Brain microvascular endothelial cell (primary cell): ENCODE results near the gene WDR93.

Experiments
- DNase-seq: peaks from one replicate; pipeline ENCODE4 v3.0.0-alpha.2; 2020
- H3K27ac ChIP-seq: fragments of 250-450 bp; sonication (Bioruptor Pico); 2 replicates; pipeline ENCODE4 v1.5.1; 2020; ENCODE audit warnings: mild to moderate bottlenecking, moderate library complexity
- H3K27me3 ChIP-seq: fragments of 250-450 bp; sonication (Bioruptor Pico); replicated peaks from 2 replicates; pipeline ENCODE4 v1.5.1; 2020; ENCODE audit warnings: mild to moderate bottlenecking
- H3K36me3 ChIP-seq: fragments of 250-450 bp; sonication (Bioruptor Pico); replicated peaks from 2 replicates; pipeline ENCODE4 v1.5.1; 2020; ENCODE audit warnings: mild to moderate bottlenecking
- H3K4me3 ChIP-seq: 2 replicates; pipeline ENCODE4 v1.5.1; 2011; ENCODE audit warnings: low read depth, mild to moderate bottlenecking, control low read depth, low read length, moderate library complexity
- in situ Hi-C: cut with HindIII; loops from 2 replicates; pipeline ENCODE4 v1.10.0; 2017; ENCODE audit warnings: low sequenced_read_pairs, low pct_ligation_motif_present
- TF ChIP-seq, protein P1 (sequence below): IDR thresholded peaks from 2 replicates; pipeline ENCODE4 v1.5.1; 2011; ENCODE audit warnings: low read depth, mild to moderate bottlenecking, moderate library complexity, low read length, control low read depth, inconsistent platforms; ENCODE audit errors: missing control alignments

The WDR93 gene

DNA sequence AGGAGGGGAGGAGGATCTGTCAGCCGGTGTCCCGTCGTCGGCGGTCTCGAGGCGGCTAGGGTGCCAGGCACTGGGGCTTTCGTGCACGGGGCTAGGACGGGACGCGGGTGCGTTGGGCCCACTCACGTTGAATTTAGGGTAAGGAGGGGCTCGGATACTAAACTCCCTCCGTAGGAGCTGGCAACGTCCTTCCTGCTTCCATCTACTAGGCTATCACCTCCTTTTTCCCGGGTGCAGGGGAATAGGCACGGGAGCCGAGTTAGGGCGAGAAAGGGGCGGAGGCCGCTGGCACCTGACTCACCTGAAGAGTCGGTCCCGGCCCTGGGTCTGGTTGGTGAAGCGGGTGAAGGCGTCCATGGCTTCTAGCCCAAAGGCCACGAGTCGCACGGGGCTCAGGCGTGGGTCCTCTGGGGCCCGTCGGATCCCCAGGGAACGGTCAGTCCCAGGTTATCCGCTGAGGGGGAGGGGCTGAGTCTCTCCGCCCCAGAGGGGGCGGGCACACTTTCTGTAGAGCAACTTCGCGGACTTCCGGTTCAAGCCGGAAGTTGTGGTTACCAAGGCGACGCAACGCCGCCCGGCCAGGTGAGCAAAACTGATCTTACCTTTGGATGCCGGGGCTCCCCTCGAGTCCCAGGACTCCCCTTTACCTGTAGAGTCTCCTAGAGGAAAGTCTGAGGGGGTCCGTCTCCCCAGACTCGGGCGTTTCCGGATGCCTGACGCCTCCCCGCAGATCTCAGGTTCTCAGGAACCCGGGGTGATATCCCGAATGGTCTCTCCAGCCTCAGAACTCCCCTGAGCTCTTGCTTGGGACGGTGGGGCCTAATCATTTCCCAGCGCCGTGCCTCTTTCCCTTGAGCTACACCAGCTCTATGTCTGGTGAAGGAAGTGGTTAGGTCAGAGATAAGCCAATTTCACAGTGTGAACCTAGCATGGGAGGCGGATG lies at the start of gene WDR93, which contains the start of gene PEX11A:
Gene WDR93, plus strand, starts transcription at position 536 of the 943 bp plus-strand sequence. CDS start 10,936 bp downstream, outside the sequence.
Gene PEX11A, minus strand, starts transcription at position 479 of the 943 bp plus-strand sequence. Its CDS starts 122 bp downstream, at position 357.
- DNase-seq = peak; percentile 49
- Histone ChIP-seq H3K4me3 (peak within 1 kb of the TSS; percentile 87), H3K27ac (no peak within 1 kb of the TSS), H3K27me3 (no peaks in the 10 kb centered on the region), H3K36me3 (no peaks in the 10 kb centered on the region)
- in situ Hi-C loops = no loop called here
- TF ChIP-seq, protein P1, sequence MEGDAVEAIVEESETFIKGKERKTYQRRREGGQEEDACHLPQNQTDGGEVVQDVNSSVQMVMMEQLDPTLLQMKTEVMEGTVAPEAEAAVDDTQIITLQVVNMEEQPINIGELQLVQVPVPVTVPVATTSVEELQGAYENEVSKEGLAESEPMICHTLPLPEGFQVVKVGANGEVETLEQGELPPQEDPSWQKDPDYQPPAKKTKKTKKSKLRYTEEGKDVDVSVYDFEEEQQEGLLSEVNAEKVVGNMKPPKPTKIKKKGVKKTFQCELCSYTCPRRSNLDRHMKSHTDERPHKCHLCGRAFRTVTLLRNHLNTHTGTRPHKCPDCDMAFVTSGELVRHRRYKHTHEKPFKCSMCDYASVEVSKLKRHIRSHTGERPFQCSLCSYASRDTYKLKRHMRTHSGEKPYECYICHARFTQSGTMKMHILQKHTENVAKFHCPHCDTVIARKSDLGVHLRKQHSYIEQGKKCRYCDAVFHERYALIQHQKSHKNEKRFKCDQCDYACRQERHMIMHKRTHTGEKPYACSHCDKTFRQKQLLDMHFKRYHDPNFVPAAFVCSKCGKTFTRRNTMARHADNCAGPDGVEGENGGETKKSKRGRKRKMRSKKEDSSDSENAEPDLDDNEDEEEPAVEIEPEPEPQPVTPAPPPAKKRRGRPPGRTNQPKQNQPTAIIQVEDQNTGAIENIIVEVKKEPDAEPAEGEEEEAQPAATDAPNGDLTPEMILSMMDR = no peak

DNA sequence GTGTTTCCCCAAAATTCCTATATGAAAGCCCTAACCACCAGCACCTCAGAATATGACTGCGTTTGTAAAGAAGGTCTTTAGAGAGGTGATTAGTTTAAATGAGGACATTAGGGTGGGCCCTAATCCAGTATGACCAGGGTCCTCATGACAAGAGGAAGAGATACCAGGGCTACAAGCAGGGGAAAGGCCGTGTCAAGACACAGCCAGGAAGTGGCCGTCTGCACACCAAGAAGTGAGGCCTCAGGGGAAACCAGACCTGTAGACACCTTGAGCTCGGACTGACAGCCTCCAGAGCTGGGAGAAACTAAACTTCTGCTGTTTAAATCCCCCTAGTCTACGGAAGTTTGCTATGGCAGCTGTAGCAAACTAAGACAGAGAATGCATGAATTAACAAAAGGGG lies 49.6 kb upstream of the WDR93 start:
- in situ Hi-C loops = no loop called here
- no peak overlapping the region for H3K27ac ChIP-seq
- TF ChIP-seq, protein P1 = no peak
- DNase-seq = no peak
- H3K27me3 ChIP-seq = no peaks in the 10 kb centered on the region
- peaks cover 13% of the 10 kb centered on the region for H3K36me3 ChIP-seq
- H3K4me3 ChIP-seq = no peak overlapping the region

DNA sequence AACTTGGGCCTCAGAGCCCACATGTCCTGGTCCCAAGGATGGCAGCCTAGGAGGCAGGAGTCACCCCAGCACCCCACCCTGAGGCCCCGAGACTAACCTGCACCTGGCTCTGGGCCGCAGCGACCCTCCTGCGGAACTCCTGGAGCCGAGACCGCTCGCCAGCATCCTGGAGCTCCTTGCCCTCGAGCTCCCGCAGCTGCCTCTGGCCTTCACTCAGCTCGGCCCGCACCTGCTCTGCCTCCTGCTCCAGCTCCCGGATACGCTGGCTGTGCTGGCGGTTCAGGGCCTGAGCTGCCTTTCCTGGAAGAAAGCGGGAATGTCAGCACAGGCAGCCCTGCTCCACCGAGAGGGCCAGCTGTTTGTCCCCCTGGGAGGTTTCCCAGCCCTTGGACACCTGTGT lies 48.5 kb upstream of the WDR93 start:
- DNase-seq = no peak

DNA sequence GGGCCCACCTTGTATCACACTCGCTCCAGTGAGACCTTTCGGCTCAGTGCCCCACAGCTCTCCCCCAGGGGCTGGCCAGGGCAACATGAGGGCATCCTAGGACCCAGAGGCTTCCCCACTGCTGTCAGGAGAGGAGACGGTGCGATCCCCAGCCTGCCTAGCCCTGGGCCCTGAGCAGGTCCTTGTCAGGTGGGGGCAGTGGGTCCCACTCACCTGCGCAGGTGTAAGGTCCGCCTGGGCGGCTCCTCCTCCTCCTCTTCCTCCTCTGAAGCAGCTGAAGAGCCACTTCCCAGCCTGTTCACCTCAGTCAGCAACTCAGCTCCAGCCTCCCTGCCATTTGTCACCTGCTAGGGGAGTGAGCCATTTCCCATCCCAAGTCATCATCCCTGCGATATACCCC lies 44.9 kb upstream of the WDR93 start:
- no peak for DNase-seq
- H3K36me3 ChIP-seq = peaks cover 20% of the 10 kb centered on the region
- in situ Hi-C loops = no loop called here
- H3K27me3 ChIP-seq = no peaks in the 10 kb centered on the region
- TF ChIP-seq, protein P1 = no peak
- no peak overlapping the region for H3K27ac ChIP-seq
- H3K4me3 ChIP-seq = no peak overlapping the region

More for the DNA sequence above, 48.5 kb upstream of the WDR93 start:
- no peaks in the 10 kb centered on the region for H3K27me3 ChIP-seq
- TF ChIP-seq, protein P1 = no peak
- no peak overlapping the region for H3K27ac ChIP-seq
- in situ Hi-C loops = no loop called here
- H3K36me3 ChIP-seq = peaks cover 16% of the 10 kb centered on the region
- no peak overlapping the region for H3K4me3 ChIP-seq

DNA sequence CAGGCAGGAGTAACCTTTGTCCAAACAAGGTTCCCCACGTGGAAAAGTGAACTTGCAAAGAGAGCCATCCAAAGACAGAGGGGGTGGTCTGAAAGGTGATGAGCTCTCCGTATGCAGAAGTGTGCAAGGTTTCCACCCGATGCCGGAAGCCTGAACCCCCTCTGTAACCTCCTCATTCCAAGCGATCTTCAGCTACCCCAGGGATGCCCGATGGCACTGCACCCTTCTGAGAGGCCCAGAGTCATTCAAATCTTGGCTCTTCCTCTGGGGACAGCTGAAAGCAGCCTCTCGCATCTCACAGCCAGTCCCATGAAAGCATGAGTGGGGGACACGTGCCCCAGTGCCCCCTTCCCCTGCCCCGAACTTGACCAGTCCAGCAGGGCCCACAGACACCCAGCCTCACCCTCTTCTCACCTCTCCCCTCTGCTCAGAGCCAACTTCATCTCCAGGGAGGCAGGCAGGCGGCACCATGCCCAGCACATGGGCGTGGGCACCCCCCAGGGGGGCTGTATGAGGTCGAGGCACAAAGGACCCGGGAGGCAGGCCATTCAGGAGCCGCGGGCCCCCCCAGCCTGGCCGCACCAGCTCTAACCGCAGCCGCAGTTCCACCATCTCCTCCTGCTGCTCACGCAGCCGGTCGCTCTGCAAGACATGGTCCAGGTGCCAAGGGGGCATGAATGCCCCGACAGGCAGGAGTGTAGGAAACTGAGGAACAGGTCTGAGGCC lies 44.0 kb upstream of the WDR93 start:
- TF ChIP-seq, protein P1 = no peak
- Histone ChIP-seq H3K4me3 (no peak overlapping the region), H3K36me3 (peaks cover 13% of the 10 kb centered on the region), H3K27me3 (no peaks in the 10 kb centered on the region), H3K27ac (no peak overlapping the region)
- DNase-seq = no peak
- in situ Hi-C loops = no loop called here
